SK-MEL-5 (cell line): ENCODE measurements around the gene GOLPH3L. TPM values are rescaled to one million over a fixed set of nuclear protein-coding genes. Genes with fewer than 3 reads are reported as not detected.
"Not testable (repeated sequence)": the region's sequence is repeated elsewhere in the genome, so short reads cannot be mapped to it uniquely, and the experiment has no call there.

Experiments used
- DNase-seq: peaks from one replicate; pipeline ENCODE4 v3.0.0-alpha.2; 2016; ENCODE audit warnings: low read depth, low spot score
- in situ Hi-C: cut with HindIII; loops from 2 replicates; pipeline ENCODE4 v1.10.0; 2016; ENCODE audit warnings: low sequenced_read_pairs, high pct_unique_total_duplicates, low pct_unique_long_range_greater_than_20kb
- polyA plus RNA-seq, 2 experiments: library from polyadenylated mRNA; depleted of rRNA; stranded (reverse); fragments of >200 nt; gene quantifications; 2 replicates each; pipeline ENCODE4 v1.2.3, GENCODE V29; 2015
- total RNA-seq: library from RNA; depleted of rRNA; stranded (reverse); fragments of >200 nt; shearing (Covaris generic); gene quantifications from 2 replicates; pipeline ENCODE4 v1.2.3, GENCODE V29; 2014; rRNA removed

Gene GOLPH3L
- 6.6 and 7.7 TPM in 2 replicates for total RNA-seq
- 6.0 and 12.3 TPM in 2 replicates for polyA plus RNA-seq (2015; cell fraction: cytosol; rRNA removed)
- 44.5 and 60.3 TPM in 2 replicates for polyA plus RNA-seq (2015; cell fraction: nucleus; rRNA removed)

DNA sequence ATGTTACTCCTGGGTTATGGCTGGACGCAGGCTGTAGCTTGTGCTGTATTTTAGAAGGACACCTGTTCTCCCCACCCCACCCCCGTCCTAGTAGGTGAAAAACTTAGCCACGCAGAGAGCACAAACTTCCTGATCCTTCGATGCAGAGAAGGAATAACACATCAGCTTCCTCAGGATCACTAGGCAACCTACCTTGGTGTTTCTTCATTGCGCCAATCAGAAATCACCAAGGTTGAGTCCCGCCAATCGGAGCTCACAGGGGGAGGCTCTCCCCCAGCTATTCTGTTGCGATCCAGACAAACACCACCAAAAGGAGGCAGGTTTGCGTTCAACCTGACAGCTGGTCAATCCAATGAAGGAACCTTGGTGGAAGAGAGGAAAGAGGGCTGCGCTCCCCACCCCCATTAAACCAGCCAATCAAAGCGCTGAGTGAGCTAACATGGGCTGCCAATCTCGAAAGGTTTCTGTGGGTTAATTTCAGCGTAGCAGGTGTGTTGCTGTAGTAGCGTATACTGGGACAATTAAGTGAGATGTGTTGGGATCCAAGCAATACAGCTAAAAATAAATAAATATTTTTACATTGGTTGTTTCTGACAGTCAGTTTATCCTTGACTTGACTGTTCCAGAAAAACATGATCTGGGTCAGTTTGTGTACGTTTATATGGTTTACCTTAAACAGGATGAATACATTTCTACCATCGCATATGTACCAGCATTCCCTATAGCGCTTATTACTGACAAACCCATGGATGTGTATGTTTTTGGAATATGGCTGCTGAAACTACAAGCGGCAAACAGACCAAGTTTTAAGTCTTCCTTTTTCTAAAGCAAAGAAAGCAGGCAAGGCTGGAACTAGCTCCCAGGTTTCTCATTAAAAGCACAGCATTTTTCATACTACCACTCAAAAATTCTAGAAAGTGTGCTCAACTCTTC is at the start of gene GOLPH3L:
Gene GOLPH3L (minus strand): TSS at position 160 of the 933 bp plus-strand sequence. CDS start 2,316 bp downstream, outside the sequence.
- peak; percentile 98 for DNase-seq
- in situ Hi-C loops: no loop called here

DNA sequence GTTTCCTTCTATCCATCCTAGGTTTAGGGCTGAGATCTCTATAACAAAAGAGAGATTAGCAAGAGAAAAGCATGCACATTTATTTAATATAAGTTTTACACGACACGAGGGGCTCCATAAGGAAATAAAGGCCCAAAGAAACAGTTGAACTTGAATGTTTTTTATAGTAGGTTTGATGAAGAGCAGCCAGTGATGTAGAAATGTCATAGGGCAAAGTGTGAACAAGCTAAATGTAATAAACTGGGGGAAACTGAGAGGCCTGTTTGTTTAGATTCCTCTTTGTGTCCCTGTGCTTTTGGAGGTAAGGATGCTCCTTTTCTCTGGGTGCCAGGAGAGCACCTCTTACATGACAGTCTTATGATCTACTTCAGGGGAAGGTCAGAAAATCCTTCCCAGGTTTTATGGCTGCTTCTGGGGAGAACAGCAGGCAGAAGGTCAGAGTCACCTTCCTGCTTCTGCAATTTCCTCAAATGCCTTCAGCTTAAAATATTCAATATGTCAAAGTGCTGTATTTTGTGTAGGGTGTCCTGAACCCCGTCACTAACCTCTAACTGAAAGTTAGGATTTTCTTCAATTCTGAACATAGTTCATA is 33.3 kb upstream of the GOLPH3L start:
- in situ Hi-C loops: no loop called here
- no peak for DNase-seq

DNA sequence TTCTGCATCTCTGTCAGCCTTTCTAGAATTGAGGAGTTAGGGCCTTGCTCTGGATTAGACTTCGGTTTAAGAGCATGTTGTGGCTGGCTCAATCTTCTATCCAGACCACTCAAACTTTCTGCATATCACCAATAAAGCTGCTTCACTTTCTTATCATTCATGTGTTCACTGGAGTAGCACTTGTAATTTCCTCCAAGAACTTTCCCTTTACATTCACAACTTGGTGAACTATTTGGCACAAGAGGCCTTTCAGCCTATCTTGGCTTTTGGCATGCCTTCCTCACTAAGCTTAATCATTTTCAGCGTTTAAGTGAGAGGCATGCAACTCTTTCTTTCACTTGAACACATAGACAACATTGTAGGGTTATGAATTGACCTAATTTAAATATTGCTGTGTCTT is 27.4 kb upstream of the GOLPH3L start:
- in situ Hi-C loops: no loop called here

DNA sequence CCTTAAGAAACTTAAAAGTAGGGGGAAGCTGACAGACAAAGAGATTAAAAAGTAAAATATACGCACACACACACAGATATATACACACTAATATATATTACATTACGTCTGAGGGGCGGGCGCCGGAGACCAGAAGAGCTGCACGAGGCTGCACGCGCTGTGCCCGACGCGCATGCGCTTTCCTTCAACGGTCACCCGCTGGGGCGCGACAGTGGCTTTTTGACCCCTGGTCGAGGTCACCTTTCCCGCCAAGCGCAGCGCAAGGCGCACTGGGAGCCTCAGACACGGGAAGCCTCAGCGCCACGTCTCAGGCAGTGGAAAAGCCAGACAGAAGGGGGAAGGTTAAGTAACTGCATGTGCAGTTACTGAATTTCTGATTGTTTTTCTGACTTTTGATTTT is 23.7 kb upstream of the GOLPH3L start, which contains the start of gene HORMAD1:
Gene HORMAD1 (minus strand): TSS at position 193 of the 400 bp plus-strand sequence. CDS start 1,390 bp downstream, outside the sequence.
- in situ Hi-C loops: no loop called here

More for the DNA sequence above, 27.4 kb upstream of the GOLPH3L start:
- DNase-seq: no peak

DNA sequence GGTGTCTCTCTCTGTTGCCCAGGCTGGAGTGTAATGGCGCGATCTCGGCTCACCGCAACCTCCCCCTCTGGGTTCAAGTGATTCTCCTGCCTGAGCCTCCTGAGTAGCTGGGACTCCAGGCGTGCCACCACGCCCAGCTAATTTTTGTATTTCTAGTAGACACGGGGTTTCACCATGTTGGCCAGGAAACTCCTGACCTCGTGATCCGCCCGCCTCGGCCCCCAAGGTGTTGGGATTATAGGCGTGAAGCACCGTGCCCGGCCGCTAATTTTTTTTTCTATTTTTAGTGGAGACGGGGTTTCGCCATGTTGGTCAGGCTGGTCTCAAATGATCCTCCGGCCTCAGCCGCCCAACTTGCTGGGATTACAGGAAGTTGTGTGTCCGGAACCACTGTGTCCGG is 23.1 kb upstream of the GOLPH3L start:
- in situ Hi-C loops: no loop called here
- no peak for DNase-seq

More for the DNA sequence above, 23.7 kb upstream of the GOLPH3L start, which contains the start of gene HORMAD1:
- no peak for DNase-seq

DNA sequence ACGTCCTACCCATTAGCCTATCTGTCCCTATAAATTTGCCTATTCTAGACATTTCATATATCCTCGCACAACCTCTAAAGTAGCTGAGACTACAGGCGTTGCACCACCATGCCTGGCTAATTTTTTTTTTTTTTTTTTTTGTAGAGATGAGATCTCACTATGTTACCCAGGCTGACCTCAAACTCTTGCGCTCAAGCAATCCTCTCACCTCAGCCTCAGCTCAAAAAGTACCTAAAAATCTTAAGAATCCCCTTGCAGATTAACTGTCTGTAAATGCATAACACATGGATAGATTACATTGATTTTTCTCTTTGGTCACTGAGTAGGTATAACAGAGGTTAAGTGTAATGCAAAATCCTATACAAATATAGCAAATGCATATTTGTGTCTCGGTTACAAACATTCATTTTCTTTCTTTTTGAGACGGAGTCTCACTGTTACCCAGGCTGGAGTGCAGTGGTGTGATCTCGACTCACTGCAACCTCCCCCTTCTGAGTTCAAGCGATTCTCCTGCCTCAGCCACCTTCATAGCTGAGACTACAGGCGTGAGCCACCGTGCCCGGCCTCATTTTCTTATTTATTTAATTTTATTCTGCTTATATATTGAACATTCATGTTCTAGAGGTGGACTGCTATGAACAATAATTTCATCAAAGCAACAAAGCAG is 21.4 kb upstream of the GOLPH3L start:
- in situ Hi-C loops: no loop called here
- DNase-seq: no peak

DNA sequence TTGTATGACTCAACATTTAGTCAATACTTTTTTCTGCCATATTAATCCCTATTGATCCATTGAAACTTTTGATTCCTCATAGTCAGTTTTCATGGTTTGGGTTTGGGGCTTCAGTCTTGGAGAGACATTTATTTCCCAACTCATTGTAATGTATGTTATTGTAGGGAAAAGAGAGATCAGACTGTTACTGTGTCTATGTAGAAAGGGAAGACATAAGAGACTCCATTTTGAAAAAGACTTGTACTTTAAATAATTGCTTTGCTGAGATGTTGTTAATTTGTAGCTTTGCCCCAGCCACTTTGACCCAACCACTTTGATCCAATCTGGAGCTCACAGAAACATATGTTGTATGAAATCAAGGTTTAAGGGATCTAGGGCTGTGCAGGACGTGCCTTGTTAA is 12.1 kb upstream of the GOLPH3L start:
- DNase-seq, in situ Hi-C loops: not testable (repeated sequence)

DNA sequence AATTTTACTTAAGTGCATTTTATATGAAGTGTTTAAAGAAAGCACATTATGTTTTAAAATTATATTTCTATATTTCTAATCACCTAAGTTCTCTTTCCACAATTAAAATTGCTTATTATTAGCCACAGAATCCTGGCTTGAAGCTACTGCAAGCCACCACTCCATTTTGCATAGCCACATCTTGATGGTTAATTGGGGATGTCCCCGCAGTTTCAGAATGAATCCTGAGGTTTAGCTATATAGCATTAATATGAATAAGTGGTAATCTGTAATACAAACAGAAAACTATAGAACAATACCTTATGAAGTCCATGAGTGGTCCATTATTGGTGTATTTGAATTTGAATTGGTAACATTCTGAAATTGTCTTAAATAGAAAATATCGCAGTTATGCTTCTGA is 11.6 kb upstream of the GOLPH3L start:
- in situ Hi-C loops: no loop called here
- no peak for DNase-seq

DNA sequence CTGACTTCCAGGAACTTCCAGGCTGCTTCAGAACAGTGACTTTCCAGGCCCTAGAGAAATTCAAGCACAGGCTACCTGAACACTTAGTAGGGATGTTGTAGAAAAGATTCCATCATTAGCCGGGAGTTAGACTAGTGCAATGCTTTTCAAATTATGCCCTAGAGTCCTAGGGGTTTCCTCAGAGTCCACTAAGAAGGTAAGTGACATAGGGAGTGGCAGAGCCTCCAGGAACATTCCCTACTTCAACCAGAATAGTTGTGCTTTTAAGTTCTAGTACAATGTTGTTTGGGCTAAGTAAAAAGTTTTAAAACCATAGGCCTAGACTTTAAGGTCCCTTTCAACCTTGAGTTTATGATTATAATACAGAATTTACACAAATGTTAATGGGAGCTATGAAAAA is 9.1 kb upstream of the GOLPH3L start:
- DNase-seq: no peak
- in situ Hi-C loops: no loop called here

DNA sequence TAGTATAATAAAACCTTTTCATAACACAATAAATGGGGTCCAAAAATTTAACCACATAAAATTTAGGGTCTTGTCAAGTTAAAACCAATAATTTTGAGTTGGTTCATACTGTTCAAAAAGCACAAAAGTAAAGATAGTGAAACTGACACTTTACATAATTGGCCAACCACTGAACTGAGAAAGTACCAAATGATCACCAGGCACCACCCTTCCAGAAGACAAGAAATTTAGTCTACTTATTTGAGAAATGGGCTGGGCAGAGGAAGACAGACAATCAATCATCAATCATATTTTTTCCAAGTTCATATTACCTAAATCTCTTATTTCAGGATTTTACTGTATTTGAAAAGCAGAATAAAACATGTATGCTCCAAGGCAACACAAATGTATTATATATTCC is 6.5 kb upstream of the GOLPH3L start:
- in situ Hi-C loops: no loop called here
- no peak for DNase-seq

DNA sequence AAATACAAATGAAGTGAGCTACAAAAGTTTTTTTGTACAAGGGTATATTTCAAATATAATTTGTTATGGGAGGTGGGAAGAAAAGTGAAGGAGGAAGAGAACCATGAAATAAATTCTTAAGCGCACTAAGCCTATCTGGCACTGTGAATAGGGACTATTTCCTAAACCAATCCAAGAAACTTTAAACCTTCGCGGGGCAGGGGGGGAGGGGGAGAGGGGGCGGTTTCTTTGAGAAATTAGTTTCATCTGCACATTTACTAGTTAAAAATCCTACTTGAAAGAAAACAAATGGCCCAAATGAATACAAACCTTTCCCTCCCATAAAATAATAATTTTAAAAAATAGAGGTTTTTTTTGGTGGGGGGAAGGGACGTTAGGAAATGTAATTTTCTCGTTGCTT is 364 bp downstream of the GOLPH3L start:
- no peak for DNase-seq
- in situ Hi-C loops: no loop called here

DNA sequence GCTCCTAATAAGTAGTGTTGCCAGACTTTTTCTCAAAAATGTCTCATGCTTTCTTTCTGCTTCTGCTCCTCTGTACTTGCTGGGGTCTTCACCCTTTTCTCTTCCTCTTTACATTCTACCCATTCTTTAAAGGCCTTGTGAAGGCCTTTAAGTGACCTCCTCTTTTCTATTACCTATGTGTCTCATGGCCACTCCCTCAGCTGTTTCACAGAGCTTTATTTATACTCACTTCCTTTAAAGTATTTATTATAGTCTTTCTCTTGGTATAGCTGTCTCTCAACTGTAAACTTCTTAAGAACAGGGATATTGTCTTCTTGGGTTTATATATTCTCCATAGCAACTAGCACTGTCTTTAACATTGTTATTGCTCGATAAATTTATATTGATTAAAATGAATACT is 792 bp downstream of the GOLPH3L start:
- in situ Hi-C loops: no loop called here
- DNase-seq: no peak

DNA sequence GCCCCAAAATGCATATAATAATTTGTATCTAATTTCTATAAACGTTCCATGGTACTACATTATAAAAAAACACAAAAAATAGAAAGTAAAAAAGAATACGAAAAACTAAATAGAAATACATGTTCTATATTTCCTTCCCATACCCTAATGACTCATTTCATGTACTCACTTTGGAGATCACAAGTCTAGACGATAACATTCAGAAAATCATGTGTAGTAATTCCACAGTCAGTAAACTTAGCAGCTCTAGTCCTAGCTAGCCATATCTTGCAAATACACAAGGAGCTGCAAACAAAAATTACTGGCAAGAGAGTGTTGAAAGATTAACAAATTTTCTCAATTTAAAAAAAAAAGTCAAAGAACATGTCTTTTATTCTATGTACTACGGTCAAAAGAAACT is 1.4 kb downstream of the GOLPH3L start:
- no peak for DNase-seq
- in situ Hi-C loops: no loop called here

DNA sequence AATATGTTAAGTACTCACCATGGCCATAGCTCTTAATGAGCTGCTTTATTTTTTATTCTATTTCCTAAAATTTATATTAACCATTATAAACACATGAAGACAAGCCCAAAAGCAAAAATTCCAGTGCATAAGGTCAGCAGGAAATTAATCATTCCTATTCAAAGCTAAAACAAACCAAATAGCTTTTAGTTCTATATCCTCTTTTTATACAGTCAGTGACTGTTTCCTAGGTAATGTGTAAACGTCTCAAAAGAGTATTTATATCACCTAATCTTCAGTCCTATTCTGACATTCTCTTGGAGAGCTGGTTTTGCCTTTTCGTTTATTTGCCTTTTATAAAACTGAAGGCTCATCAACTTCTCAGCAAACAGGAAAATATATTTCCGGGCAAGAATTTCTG is 4.2 kb downstream of the GOLPH3L start:
- no peak for DNase-seq
- in situ Hi-C loops: no loop called here

DNA sequence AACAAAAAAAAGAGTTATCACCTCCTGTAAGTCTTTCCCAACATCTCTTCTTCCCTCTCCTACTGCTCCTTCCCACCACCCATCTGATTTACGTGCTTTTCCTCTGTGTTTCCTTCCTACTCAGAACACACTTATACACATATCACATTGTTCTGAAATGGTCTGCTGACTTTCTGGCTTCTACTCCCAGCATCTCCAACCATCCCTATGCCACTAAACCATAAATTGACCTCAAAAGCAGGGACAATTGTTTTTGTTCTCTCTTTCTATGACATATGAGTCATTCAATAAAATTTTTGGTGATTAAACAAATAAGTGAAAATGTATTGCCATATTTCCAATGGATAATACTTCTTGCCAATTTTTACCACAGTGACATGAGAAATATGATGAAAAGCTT is 8.2 kb downstream of the GOLPH3L start:
- peak; percentile 29 for DNase-seq
- in situ Hi-C loops: no loop called here

DNA sequence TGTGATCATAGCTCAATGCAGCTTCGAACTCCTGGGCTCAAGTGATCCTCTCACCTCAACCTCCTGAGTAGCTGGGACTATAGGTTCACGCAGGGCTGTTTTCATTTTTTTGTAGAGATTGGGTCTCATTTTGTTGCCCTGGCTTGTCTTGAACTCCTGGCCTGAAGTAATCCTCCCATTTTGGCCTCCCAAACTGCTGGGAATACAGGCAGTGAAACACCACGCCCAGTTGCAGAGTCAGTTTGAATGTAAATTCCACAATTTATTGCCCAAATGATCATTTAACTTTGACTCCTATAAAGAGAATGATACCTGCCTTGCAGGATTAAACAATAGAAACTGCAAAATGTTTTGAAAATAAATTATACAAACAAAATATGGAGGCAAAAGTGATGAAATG is 10.7 kb downstream of the GOLPH3L start:
- in situ Hi-C loops: no loop called here
- DNase-seq: no peak

DNA sequence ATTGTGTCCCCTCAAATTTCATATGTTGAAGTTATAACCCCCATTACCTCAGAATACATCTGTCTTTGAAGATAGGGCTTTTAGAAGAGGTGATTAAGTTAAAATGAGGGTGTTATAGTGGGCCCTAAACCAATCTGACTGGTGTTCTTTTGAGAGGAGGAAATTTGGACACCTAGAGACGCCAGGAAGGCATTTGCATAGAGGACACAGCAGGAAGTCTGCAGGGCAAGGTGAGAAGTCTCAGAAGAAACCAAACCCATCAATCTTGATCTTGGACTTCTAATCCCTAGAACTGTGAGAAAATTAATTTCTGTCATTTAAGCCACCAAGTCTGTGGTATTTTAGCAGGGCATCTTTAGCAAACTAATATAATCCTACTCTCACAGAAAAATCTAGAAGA is 13.0 kb downstream of the GOLPH3L start:
- no peak for DNase-seq
- in situ Hi-C loops: no loop called here

DNA sequence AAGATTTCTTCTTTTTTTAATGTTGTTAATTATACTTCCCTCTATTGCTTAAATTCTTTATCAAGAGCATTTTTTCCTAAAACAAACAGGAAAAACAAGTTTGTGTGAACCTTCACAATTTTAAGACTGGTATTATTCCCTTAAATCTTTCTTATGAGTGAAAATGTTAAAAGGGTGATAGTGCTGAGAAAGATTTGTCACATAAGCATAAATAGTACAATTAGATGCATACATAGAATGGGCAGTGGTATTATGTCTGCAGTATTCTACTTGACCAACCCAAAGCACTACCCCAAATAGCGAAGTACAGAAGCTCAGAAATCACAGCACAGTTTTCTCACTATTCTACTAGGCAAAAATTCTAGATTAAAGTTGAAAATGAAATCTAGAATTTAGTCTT is 18.0 kb downstream of the GOLPH3L start:
- DNase-seq: no peak
- in situ Hi-C loops: no loop called here
